A673 (cell line): ENCODE results near the gene JMJD6.

Experiments used
- CTCF ChIP-seq: fragments of 300-800, 200-600 bp; sonication (generic); conservative IDR thresholded peaks from 2 replicates; pipeline ENCODE4 v1.5.1; 2017; ENCODE audit warnings: low read depth, mild to moderate bottlenecking, antibody characterized with exemption, low read length, moderate library complexity, mixed read lengths
- EZH2 ChIP-seq: fragments of 200-600 bp; sonication (generic); IDR thresholded peaks from 2 replicates; pipeline ENCODE4 v1.6.1; 2017; ENCODE audit warnings: borderline replicate concordance, low read depth, mild to moderate bottlenecking, mixed read lengths, antibody characterized with exemption, low read length; ENCODE audit not compliant: poor library complexity, severe bottlenecking

- TF ChIP-seq CTCF (no peak), EZH2 (no peak)
Observed at GRCh38 chr17:76696763-76697701, 29.4 kb downstream of the JMJD6 start.
